Ectodermal cell (in vitro differentiated cells): Measurements from ENCODE around the gene GRB10.

Experiments
- H3K27ac ChIP-seq: 2 replicates; pipeline ENCODE4 v1.7.0; 2013; ENCODE audit warnings: mild to moderate bottlenecking, low read depth, low read length; ENCODE audit not compliant: insufficient read depth, poor library complexity, severe bottlenecking
- H3K27me3 ChIP-seq: 2 replicates; pipeline ENCODE4 v1.7.0; 2013; ENCODE audit warnings: mild to moderate bottlenecking, low read length; ENCODE audit not compliant: insufficient read depth, control insufficient read depth, poor library complexity, severe bottlenecking
- H3K36me3 ChIP-seq: one replicate; pipeline ENCODE4 v1.7.0; 2013; ENCODE audit warnings: low read length; ENCODE audit not compliant: control insufficient read depth, insufficient read depth
- H3K4me1 ChIP-seq: one replicate; pipeline ENCODE4 v1.7.0; 2013; ENCODE audit warnings: low read length; ENCODE audit not compliant: control insufficient read depth, insufficient read depth
- H3K4me3 ChIP-seq: 2 replicates; pipeline ENCODE4 v1.7.0; 2013; ENCODE audit warnings: low read depth, low read length, control low read depth; ENCODE audit not compliant: insufficient read depth
- H3K9me3 ChIP-seq: 2 replicates; pipeline ENCODE4 v1.7.0; 2013; ENCODE audit warnings: mild to moderate bottlenecking, low read length, moderate library complexity; ENCODE audit not compliant: control insufficient read depth
- WGBS, 2 experiments: methylation state at CpG; one replicate each; pipeline ENCODE4 v1.1.7; 2013; ENCODE audit warnings: missing lambda C conversion rate in 2 of 2; 5-methylcytosine and 5-hydroxymethylcytosine counted together

Gene GRB10

GRCh38 chr7:50818324-50818723 lies 35.6 kb upstream of the GRB10 start:
- Histone ChIP-seq H3K4me3 (no peak overlapping the region), H3K27me3 (no peaks in the 10 kb centered on the region), H3K27ac (no peak overlapping the region), H3K9me3 (no peaks in the 10 kb centered on the region), H3K4me1 (no peaks in the 10 kb centered on the region), H3K36me3 (no peaks in the 10 kb centered on the region)
- WGBS, 2 experiments, result 93% methylated on average over 5 of the region's 6 CpGs

- H3K27me3 ChIP-seq, result no peaks in the 10 kb centered on the region
- no peaks in the 10 kb centered on the region for H3K4me1 ChIP-seq
- H3K9me3 ChIP-seq, result no peaks in the 10 kb centered on the region
- H3K4me3 ChIP-seq, result no peak overlapping the region
- 82 to 100% methylated on average over 1 of the region's 1 CpG for WGBS, 2 experiments
- no peaks in the 10 kb centered on the region for H3K36me3 ChIP-seq
- H3K27ac ChIP-seq, result no peak overlapping the region
These were observed 34.9 kb upstream of the GRB10 start for GRCh38 chr7:50817561-50817960.

GRCh38 chr7:50815138-50815537 lies 32.4 kb upstream of the GRB10 start:
- no peak overlapping the region for H3K4me3 ChIP-seq
- WGBS, 2 experiments, result 92 to 96% methylated on average over 3 of the region's 3 CpGs
- no peaks in the 10 kb centered on the region for H3K27me3 ChIP-seq
- H3K27ac ChIP-seq, result no peak overlapping the region
- H3K36me3 ChIP-seq, result no peaks in the 10 kb centered on the region
- H3K4me1 ChIP-seq, result no peaks in the 10 kb centered on the region
- no peaks in the 10 kb centered on the region for H3K9me3 ChIP-seq

- WGBS, 2 experiments, result 57 to 61% methylated on average over 3 of the region's 3 CpGs
- H3K4me1 ChIP-seq, result no peaks in the 10 kb centered on the region
- no peak overlapping the region for H3K27ac ChIP-seq
- no peaks in the 10 kb centered on the region for H3K27me3 ChIP-seq
- H3K36me3 ChIP-seq, result no peaks in the 10 kb centered on the region
- no peak overlapping the region for H3K4me3 ChIP-seq
- H3K9me3 ChIP-seq, result no peaks in the 10 kb centered on the region
These were observed 31.5 kb upstream of the GRB10 start for GRCh38 chr7:50814166-50814565.

- H3K4me1 ChIP-seq, result no peaks in the 10 kb centered on the region
- no peaks in the 10 kb centered on the region for H3K27me3 ChIP-seq
- WGBS, 2 experiments, result 84 to 86% methylated on average over 1 of the region's 1 CpG
- H3K27ac ChIP-seq, result no peak overlapping the region
- H3K4me3 ChIP-seq, result no peak overlapping the region
- no peaks in the 10 kb centered on the region for H3K36me3 ChIP-seq
- H3K9me3 ChIP-seq, result no peaks in the 10 kb centered on the region
These were observed 30.3 kb upstream of the GRB10 start for GRCh38 chr7:50812841-50813475.

GRCh38 chr7:50812094-50812493 lies 29.4 kb upstream of the GRB10 start:
- Histone ChIP-seq H3K27ac (no peak overlapping the region), H3K4me3 (no peak overlapping the region), H3K4me1 (no peaks in the 10 kb centered on the region), H3K27me3 (no peaks in the 10 kb centered on the region), H3K36me3 (no peaks in the 10 kb centered on the region), H3K9me3 (no peaks in the 10 kb centered on the region)
- 42 to 47% methylated on average over 6 of the region's 6 CpGs for WGBS, 2 experiments

- no peak overlapping the region for H3K4me3 ChIP-seq
- H3K9me3 ChIP-seq, result no peaks in the 10 kb centered on the region
- H3K36me3 ChIP-seq, result no peaks in the 10 kb centered on the region
- H3K27me3 ChIP-seq, result no peaks in the 10 kb centered on the region
- H3K4me1 ChIP-seq, result no peaks in the 10 kb centered on the region
- 85 to 87% methylated on average over 14 of the region's 14 CpGs for WGBS, 2 experiments
- H3K27ac ChIP-seq, result no peak overlapping the region
These were observed 25.7 kb upstream of the GRB10 start for GRCh38 chr7:50808282-50808888.

- Histone ChIP-seq H3K4me3 (no peak overlapping the region), H3K36me3 (no peaks in the 10 kb centered on the region), H3K9me3 (no peaks in the 10 kb centered on the region), H3K4me1 (no peaks in the 10 kb centered on the region), H3K27me3 (no peaks in the 10 kb centered on the region), H3K27ac (no peak overlapping the region)
- 91 to 93% methylated on average over 14 of the region's 14 CpGs for WGBS, 2 experiments
These were observed 24.5 kb upstream of the GRB10 start for GRCh38 chr7:50807026-50807730.

GRCh38 chr7:50806143-50806542 lies 23.4 kb upstream of the GRB10 start:
- WGBS, 2 experiments, result 70 to 72% methylated on average over 9 of the region's 9 CpGs
- no peaks in the 10 kb centered on the region for H3K9me3 ChIP-seq
- no peaks in the 10 kb centered on the region for H3K27me3 ChIP-seq
- no peak overlapping the region for H3K4me3 ChIP-seq
- no peaks in the 10 kb centered on the region for H3K36me3 ChIP-seq
- no peak overlapping the region for H3K27ac ChIP-seq
- no peaks in the 10 kb centered on the region for H3K4me1 ChIP-seq

GRCh38 chr7:50805447-50806125 lies 22.9 kb upstream of the GRB10 start:
- Histone ChIP-seq H3K27me3 (no peaks in the 10 kb centered on the region), H3K9me3 (no peaks in the 10 kb centered on the region), H3K4me3 (no peak overlapping the region), H3K36me3 (no peaks in the 10 kb centered on the region), H3K27ac (no peak overlapping the region), H3K4me1 (no peaks in the 10 kb centered on the region)
- WGBS, 2 experiments, result 89 to 96% methylated on average over 4 of the region's 5 CpGs
